Measurements from ENCODE around the gene CPNE6.

CPNE6 gene

DNA sequence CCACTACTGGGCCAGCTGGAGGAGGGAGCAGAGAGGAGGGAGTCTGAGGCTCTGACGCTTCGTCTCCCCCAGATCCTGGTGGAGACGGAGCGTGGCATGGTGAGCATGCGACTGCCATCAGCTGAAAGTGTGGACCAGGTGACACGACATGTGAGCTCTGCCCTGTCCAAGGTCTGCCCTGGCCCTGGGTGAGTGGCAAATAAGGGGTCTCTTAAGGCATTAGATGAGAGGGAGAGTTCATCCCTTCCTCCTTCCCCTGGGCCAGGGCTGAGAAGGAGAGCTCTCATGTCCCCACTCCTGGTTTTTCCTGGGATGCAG, 17.1 kb upstream of the CPNE6 start:
- H3K9me3 ChIP-seq (ENCODE audit: control insufficient read depth, insufficient read depth, low read depth, low read length): no peaks in the 10 kb centered on the region
- H3K36me3 ChIP-seq (ENCODE audit: control insufficient read depth in 2 of 2, insufficient read depth in 1 of 2, low read length in 2 of 2): no peaks in the 10 kb centered on the region
- H3K4me1 ChIP-seq (ENCODE audit: control insufficient read depth, insufficient read depth, low read length): no peaks in the 10 kb centered on the region
- H3K27ac ChIP-seq (ENCODE audit: extremely low read depth, low read depth, low read length): no peak overlapping the region
- POLR2A ChIA-PET: no interaction called here
- TF ChIP-seq ZNF670 (tag by site-specific recombination; IDR thresholded peaks at IDR 0.05; ENCODE audit: low read depth) (no peak), ZNF626 (tag by site-specific recombination; IDR thresholded peaks at IDR 0.05) (no peak), ZNF426 (tag by site-specific recombination; IDR thresholded peaks at IDR 0.05) (no peak), ZNF610 (tag by site-specific recombination; IDR thresholded peaks at IDR 0.05; ENCODE audit: borderline replicate concordance) (no peak), MYNN (tag by site-specific recombination; IDR thresholded peaks at IDR 0.05; ENCODE audit: borderline replicate concordance) (no peak)
- TF ChIP-seq, protein P1, sequence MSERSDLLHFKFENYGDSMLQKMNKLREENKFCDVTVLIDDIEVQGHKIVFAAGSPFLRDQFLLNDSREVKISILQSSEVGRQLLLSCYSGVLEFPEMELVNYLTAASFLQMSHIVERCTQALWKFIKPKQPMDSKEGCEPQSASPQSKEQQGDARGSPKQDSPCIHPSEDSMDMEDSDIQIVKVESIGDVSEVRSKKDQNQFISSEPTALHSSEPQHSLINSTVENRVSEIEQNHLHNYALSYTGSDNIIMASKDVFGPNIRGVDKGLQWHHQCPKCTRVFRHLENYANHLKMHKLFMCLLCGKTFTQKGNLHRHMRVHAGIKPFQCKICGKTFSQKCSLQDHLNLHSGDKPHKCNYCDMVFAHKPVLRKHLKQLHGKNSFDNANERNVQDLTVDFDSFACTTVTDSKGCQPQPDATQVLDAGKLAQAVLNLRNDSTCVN (tag by site-specific recombination; optimal IDR thresholded peaks at IDR 0.05): no peak
- TF ChIP-seq, protein P2, sequence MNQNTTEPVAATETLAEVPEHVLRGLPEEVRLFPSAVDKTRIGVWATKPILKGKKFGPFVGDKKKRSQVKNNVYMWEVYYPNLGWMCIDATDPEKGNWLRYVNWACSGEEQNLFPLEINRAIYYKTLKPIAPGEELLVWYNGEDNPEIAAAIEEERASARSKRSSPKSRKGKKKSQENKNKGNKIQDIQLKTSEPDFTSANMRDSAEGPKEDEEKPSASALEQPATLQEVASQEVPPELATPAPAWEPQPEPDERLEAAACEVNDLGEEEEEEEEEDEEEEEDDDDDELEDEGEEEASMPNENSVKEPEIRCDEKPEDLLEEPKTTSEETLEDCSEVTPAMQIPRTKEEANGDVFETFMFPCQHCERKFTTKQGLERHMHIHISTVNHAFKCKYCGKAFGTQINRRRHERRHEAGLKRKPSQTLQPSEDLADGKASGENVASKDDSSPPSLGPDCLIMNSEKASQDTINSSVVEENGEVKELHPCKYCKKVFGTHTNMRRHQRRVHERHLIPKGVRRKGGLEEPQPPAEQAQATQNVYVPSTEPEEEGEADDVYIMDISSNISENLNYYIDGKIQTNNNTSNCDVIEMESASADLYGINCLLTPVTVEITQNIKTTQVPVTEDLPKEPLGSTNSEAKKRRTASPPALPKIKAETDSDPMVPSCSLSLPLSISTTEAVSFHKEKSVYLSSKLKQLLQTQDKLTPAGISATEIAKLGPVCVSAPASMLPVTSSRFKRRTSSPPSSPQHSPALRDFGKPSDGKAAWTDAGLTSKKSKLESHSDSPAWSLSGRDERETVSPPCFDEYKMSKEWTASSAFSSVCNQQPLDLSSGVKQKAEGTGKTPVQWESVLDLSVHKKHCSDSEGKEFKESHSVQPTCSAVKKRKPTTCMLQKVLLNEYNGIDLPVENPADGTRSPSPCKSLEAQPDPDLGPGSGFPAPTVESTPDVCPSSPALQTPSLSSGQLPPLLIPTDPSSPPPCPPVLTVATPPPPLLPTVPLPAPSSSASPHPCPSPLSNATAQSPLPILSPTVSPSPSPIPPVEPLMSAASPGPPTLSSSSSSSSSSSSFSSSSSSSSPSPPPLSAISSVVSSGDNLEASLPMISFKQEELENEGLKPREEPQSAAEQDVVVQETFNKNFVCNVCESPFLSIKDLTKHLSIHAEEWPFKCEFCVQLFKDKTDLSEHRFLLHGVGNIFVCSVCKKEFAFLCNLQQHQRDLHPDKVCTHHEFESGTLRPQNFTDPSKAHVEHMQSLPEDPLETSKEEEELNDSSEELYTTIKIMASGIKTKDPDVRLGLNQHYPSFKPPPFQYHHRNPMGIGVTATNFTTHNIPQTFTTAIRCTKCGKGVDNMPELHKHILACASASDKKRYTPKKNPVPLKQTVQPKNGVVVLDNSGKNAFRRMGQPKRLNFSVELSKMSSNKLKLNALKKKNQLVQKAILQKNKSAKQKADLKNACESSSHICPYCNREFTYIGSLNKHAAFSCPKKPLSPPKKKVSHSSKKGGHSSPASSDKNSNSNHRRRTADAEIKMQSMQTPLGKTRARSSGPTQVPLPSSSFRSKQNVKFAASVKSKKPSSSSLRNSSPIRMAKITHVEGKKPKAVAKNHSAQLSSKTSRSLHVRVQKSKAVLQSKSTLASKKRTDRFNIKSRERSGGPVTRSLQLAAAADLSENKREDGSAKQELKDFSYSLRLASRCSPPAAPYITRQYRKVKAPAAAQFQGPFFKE (tag by site-specific recombination; IDR thresholded peaks at IDR 0.05; ENCODE audit: borderline replicate concordance): no peak
- H3K4me3 ChIP-seq (ENCODE audit: low read depth, low read length): no peak overlapping the region
- CTCF ChIA-PET: interaction anchor here (0.6 to 1.4 kb wide), 7 partner anchors 36 to 254 kb away, joined by 3 to 5 read pairs (median 3); partner anchors contain the start of genes CIDEB and IRF9

DNA sequence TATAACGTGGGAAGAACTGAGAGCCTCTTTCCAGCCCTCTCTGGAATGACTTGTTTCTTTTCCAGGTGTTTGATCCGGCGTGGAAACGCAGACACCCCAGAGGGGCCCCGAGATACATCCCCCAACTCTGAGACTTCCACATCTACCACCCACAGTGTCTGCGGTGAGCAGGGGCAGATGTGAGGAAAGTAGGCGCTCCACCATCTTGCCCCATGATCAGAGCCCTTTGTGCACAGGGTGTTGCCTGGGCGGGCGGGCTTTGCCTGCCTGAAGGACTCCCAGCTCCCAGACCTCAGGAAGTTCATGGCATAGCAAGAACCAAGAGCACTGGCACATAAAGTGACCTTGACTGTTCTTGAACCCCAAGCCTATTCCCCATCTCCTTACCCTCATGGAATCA, 16.7 kb upstream of the CPNE6 start:
- CTCF ChIA-PET: interaction anchor here (0.9 to 1.4 kb wide), 6 partner anchors 36 to 253 kb away, joined by 3 to 5 read pairs (median 3); partner anchors contain the start of genes CIDEB and IRF9
- Histone ChIP-seq H3K9me3 (ENCODE audit: control insufficient read depth, insufficient read depth, low read depth, low read length) (no peaks in the 10 kb centered on the region), H3K27ac (ENCODE audit: extremely low read depth, low read depth, low read length) (no peak overlapping the region), H3K4me1 (ENCODE audit: control insufficient read depth, insufficient read depth, low read length) (no peaks in the 10 kb centered on the region), H3K4me3 (ENCODE audit: low read depth, low read length) (no peak overlapping the region), H3K36me3 (ENCODE audit: control insufficient read depth in 2 of 2, insufficient read depth in 1 of 2, low read length in 2 of 2) (no peaks in the 10 kb centered on the region)
- POLR2A ChIA-PET: no interaction called here
- TF ChIP-seq, protein P3, sequence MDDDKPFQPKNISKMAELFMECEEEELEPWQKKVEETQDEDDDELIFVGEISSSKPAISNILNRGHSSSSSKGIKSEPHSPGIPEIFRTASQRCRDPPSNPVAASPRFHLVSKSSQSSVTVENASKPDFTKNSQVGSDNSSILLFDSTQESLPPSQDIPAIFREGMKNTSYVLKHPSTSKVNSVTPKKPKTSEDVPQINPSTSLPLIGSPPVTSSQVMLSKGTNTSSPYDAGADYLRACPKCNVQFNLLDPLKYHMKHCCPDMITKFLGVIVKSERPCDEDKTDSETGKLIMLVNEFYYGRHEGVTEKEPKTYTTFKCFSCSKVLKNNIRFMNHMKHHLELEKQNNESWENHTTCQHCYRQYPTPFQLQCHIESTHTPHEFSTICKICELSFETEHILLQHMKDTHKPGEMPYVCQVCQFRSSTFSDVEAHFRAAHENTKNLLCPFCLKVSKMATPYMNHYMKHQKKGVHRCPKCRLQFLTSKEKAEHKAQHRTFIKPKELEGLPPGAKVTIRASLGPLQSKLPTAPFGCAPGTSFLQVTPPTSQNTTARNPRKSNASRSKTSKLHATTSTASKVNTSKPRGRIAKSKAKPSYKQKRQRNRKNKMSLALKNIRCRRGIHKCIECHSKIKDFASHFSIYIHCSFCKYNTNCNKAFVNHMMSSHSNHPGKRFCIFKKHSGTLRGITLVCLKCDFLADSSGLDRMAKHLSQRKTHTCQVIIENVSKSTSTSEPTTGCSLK (tag by site-specific recombination; IDR thresholded peaks at IDR 0.05): no peak
- TF ChIP-seq ZNF548 (tag by site-specific recombination; IDR thresholded peaks at IDR 0.05) (no peak), ZNF76 (tag by site-specific recombination; IDR thresholded peaks at IDR 0.05; ENCODE audit: borderline replicate concordance, low read depth) (no peak), SETDB1 (IDR thresholded peaks at IDR 0.05; ENCODE audit: insufficient read length, low read length) (no peak), GLI4 (tag by site-specific recombination; IDR thresholded peaks at IDR 0.05) (no peak), SCRT2 (tag by site-specific recombination; IDR thresholded peaks at IDR 0.05) (no peak), ZNF2 (tag by site-specific recombination; IDR thresholded peaks at IDR 0.05) (no peak), ZNF311 (tag by site-specific recombination; IDR thresholded peaks at IDR 0.05; ENCODE audit: borderline replicate concordance) (no peak)
- TF ChIP-seq, protein P4, sequence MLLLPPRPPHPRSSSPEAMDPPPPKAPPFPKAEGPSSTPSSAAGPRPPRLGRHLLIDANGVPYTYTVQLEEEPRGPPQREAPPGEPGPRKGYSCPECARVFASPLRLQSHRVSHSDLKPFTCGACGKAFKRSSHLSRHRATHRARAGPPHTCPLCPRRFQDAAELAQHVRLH (tag by site-specific recombination; IDR thresholded peaks at IDR 0.05): no peak
- TF ChIP-seq, protein P5, sequence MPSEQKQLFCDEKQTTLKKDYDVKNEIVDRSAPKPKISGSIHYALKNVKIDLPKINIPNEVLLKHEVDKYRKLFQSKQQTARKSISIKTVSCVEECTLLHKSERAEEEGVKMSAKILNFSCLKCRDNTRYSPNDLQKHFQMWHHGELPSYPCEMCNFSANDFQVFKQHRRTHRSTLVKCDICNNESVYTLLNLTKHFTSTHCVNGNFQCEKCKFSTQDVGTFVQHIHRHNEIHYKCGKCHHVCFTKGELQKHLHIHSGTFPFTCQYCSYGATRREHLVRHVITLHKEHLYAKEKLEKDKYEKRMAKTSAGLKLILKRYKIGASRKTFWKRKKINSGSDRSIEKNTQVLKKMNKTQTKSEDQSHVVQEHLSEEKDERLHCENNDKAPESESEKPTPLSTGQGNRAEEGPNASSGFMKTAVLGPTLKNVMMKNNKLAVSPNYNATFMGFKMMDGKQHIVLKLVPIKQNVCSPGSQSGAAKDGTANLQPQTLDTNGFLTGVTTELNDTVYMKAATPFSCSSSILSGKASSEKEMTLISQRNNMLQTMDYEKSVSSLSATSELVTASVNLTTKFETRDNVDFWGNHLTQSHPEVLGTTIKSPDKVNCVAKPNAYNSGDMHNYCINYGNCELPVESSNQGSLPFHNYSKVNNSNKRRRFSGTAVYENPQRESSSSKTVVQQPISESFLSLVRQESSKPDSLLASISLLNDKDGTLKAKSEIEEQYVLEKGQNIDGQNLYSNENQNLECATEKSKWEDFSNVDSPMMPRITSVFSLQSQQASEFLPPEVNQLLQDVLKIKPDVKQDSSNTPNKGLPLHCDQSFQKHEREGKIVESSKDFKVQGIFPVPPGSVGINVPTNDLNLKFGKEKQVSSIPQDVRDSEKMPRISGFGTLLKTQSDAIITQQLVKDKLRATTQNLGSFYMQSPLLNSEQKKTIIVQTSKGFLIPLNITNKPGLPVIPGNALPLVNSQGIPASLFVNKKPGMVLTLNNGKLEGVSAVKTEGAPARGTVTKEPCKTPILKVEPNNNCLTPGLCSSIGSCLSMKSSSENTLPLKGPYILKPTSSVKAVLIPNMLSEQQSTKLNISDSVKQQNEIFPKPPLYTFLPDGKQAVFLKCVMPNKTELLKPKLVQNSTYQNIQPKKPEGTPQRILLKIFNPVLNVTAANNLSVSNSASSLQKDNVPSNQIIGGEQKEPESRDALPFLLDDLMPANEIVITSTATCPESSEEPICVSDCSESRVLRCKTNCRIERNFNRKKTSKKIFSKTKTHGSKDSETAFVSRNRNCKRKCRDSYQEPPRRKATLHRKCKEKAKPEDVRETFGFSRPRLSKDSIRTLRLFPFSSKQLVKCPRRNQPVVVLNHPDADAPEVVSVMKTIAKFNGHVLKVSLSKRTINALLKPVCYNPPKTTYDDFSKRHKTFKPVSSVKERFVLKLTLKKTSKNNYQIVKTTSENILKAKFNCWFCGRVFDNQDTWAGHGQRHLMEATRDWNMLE (tag by site-specific recombination; conservative IDR thresholded peaks at IDR 0.05; ENCODE audit: low read depth): no peak

Data from HEK293 (cell line).